Activated CD4-positive, alpha-beta T cell treated with anti-CD3 and anti-CD28 coated beads, Interleukin-2, amount 50 U/mL, for 48 hours (primary cell): Measurements from ENCODE around the gene IL24.
A peak's percentile ranks its signal among the peaks of the same experiment; 100 is the strongest.

Source experiments
- DNase-seq, 2 experiments: peaks; one replicate each; pipeline ENCODE4 v3.0.0-alpha.2; 2020

IL24 gene

DNA sequence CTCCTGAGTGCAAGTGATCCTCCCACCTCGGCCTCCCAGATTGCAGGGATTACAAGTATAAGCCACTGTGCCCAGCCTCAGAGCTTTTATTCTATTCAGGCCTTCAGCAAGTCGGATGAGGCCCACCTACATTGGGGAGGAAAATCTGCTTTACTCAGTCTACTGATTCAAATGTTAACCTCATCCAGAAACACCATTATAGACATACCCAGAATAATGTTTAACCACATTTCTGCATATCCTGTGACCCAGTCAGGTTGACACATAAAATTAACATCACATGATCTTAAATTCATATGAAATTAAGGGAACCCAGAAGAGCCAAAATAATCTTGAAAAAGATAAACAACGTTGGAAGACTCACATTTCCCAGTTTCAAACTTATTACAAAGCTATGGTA lies 16.9 kb upstream of the IL24 start:
- DNase-seq = no peak

DNA sequence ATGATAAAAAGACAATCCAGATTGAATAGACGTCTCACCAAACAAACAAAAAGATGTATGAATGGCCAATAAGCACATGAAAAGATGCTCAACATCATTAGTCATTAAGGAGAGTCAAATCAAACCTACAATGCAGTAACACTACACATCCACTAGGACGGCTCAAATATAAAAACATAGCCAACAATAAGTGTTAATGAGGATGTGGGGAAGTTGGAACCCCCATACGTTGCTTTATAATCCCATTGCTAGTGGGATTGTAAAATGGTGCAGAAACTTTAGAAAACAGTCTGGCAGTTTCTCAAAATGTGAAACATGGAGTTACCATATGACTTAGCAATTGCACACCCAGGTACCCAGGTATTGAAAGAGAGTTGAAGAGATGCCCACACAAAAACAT lies 14.7 kb upstream of the IL24 start:
- DNase-seq = no peak

DNA sequence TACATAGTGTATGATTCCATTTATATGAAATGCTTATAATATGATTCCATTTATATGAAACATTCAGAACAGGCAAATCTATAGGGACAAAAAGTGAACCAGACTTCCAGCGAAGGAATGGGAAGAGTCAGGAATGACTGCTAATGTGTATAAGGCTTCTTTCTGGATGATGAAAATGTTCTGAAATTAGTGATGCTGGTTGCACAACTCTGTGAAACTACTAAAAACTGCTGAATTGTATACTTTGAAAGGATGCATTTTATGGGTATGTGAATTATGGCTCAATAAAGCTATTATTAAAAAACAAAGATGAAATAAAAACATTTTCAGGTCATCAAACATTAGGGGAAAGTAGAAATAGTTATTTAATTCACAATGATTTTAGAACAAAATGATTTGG lies 14.1 kb upstream of the IL24 start:
- no peak for DNase-seq

DNA sequence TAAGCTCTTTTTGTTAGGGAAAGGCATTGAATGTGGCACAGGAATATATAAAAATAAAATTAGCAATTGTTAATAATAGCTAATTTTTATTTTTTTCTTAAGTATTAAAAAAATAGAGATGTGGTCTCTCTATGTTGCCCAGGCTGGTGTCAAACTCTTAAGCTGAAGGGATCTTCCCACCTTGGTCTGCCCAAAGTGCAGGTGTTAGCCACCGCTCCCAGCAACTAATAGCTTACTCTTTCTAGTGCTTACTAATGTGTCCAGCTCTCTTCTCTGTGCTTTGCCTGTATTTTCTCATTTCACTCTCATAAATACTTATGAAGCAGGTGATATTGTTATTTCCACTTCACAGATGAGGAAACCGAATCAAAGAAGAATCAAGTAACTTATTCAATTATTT lies 13.4 kb upstream of the IL24 start:
- no peak for DNase-seq

GRCh38 chr1:206885341-206886060 lies 11.7 kb upstream of the IL24 start:
- DNase-seq = no peak

GRCh38 chr1:206886831-206887230 lies 10.4 kb upstream of the IL24 start:
- DNase-seq = no peak

DNA sequence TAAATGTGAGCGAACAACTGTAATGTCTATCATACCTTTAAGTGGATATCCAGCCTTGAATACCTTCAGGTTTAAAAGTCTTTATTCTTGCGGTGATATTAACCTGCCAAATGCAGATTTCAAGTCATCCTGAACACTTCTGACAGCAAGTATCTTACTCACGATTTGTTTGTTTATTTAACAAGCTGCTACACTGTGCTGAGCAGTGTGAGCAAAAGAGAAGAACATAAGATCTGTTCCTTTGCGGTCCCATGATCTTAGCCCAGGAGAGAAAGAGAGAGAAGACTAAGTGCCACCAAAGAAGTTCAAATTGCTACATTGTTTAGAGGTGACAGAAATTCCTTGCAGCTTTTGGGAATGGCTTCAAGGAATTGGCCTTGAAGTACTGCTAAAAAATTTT lies 9.5 kb upstream of the IL24 start:
- DNase-seq = no peak

DNA sequence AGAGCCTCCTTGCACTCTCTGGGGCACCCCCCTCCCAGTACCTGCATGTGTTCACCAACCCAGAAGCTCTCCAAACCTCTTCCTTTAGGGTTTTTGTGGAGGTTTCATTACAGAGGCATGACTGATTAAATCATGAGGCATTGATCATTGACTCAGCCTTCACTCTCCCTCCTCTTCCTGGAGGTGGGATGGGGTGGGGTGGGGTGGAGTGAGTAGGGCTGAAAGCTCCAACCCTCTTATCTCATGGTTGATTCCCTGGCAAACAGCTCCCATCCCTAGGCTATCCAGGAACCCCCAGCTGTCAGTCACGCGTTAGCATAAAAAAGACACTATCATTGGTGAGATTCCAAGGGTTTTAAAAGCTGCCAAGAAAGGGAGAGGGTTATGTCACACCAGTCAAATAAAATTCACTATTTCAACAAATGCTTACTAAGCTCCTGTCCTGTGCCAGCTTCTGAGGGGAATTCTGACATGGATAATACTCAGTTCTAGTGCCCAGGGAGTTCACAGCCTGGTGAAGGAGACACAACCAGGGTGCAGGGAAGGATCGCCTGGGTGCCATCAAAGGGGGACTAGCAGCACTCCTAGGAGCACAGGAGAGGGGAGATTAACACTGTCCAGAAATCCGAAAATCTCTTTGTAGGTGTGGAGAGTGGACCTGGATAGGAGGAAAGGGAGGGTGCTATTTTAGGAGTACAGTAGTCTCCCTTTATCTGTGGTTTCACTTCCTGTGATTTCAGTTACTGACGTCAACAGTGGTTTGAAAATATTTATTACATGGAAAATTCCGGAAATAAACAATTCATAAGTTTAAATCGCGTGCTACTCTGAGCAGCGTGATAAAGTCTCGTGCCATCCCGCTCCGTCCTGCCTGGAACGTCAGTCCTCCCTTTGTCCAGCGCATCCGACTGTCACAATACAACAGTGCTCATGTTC lies 6.8 kb upstream of the IL24 start:
- peak in 1 of 2 experiments; percentile 39 for DNase-seq

DNA sequence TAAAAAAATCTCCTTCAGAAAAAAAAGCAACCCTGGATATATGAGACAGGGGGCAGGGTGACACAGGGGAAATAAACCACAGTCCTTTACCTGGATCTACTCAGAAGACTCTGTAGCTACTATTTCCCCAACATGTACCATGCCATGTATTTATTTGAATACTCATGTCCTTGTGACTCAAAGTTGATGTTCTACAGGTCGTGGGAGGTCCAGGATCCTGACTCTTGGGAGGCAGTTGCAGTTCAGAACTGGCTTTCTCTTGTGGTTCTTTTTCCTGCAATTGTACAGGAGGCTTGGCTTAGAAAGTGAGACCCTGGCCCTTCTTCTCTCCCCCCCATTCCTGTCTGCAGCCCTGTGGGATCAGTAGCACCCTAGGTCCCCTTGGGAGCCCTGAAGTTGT lies 5.8 kb upstream of the IL24 start:
- DNase-seq = no peak

DNA sequence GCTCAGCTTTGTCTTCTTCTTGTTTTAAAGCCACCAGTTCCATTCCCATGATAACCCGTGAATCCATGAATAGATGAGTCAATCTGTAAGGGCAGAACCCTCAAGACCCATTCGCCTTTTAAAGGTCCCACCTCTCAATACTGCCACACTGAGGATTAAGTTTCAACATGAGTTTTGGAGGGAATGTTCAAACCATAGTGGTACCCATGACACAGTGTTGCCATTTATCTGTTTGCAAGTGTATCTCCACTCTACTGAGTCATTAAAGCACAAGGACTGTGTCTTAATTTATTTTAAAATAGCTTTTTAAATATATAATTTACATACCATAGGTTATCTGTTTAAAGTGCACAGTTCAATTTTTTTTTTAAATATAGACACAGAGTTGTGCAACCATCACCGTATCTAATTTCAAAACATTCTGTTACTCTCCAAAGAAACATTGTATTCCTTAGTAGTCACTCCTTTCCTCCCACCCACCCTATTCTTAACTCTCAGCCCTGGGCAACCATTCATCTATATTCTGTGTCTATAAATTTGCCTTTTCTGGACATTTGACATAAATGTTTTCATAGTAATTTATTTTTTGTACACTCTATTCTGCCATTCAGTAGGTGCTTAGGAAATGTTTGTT lies 4.8 kb upstream of the IL24 start:
- no peak for DNase-seq

GRCh38 chr1:206893380-206893779 lies 3.9 kb upstream of the IL24 start:
- no peak for DNase-seq

DNA sequence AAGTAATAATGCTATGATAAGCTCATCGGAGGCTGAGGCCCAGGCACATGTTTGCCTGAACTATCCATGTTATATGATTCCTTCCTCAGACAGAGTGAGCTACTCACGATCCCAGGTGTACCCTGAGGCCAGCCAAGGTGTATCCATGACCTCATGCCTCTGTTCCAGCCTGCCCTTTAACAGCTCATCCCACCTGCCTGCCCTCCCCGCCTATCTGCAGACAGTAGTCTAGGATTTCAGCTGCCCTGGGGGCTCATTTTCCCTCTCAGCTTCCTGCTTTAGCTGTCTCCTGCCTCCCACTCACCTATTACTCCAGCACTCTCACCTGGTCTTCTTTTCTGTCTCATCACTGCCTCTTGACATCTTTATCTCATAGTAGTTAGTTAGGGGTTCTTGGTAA lies 1.9 kb upstream of the IL24 start:
- DNase-seq = no peak

- DNase-seq = no peak
These were observed 1.4 kb upstream of the IL24 start for GRCh38 chr1:206895837-206896242.

DNA sequence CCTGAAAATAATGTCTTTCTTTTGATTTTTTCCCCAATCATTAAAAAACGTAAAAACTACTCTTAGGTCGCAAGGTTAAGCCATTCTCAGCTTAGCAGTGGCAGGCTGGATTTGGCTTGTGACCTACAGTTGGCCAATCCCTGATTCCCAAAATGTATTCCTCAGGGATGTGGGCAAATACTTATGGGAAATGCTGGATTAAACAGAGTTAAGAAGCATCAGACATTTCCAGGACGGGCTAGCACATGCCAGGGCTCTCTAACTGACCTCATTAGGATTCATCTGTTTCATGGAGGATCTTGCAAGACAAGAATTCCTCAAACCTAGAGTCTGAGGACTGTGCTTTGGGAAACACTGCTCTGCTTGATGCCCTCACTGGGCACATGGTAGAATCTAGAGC lies 982 bp upstream of the IL24 start:
- no peak for DNase-seq

DNA sequence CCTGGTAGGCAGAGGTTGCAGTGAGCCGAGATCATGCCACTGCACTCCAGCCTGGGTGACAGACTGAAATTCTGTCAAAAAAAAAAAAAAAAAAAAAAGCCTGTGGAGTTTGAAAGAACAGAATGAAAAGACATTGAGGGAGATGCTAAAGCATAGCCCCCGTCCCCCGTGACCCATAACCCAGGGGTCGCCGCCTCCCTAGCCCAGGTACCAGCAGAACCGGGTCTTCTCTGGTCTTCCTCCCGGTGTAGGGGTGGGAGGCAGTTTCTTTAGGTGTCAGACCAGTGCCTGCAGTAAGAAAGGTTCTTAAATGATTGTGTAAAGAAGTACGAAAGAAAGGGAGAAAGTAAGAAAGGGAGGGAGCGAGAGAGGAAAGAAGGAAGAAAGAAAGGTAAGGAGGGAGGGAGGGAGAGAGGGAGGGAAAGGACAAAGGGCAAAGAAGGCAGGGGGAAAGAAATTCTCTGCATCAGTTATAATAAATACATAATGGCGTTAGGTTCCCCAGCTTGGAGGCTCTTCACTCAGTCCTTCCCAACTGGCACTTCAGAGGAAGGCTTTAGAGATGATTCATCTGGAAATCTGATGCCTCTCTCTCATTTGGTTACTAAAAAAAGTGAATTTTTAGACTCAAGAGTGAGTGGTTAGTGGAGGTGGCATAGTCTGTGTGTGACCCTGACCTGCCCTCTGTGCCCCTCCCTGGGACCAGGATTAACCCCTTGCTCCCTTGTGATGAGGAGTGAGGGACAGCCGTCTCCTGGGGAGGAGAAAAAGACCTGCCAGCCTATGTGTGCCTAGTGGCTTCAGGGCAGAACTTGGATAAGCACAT lies 1.1 kb downstream of the IL24 start:
- DNase-seq = no peak

DNA sequence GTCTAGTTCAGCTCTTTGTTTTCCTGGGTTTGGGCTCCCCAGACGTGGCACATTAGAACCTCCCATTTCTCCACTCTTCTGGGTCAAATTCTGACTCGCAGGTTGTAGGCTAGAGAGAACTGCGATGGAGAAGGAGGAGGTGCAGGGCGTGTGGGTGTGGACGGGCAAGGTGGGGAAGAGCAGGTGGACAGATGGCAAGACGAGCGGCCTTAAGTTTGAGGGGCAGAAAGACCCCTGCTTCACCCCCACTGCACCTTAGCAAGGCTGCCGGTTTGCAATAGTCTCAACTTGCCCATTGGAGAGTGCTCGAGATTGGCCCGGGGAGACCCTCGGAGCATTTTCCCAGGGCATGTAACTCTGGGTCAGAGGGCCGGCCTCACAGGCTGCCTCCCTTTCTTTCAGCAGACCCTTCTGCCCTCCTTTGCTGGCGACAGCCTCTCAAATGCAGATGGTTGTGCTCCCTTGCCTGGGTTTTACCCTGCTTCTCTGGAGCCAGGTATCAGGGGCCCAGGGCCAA lies 1.7 kb downstream of the IL24 start:
- no peak for DNase-seq

DNA sequence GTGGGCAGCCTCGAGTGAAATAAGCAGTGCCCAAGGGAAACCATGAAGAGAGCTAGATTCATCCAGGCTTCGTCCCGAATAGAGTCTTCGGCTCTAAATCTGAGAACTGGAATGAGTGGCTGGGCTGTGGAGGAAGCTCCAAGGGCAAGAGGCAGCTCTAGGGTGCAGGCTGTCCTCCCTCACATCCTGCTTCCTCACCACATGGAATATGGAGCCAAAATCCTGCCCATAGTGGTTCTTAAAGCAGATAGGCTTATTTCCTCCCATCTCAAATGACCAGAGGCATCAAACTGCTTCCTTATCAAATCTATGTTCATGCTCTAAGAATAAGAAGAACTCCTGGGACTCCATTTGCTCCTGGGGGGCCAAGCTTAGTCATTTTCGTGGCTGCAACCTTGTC lies 2.5 kb downstream of the IL24 start:
- DNase-seq = no peak

GRCh38 chr1:206900149-206900548 lies 2.9 kb downstream of the IL24 start:
- DNase-seq = no peak

DNA sequence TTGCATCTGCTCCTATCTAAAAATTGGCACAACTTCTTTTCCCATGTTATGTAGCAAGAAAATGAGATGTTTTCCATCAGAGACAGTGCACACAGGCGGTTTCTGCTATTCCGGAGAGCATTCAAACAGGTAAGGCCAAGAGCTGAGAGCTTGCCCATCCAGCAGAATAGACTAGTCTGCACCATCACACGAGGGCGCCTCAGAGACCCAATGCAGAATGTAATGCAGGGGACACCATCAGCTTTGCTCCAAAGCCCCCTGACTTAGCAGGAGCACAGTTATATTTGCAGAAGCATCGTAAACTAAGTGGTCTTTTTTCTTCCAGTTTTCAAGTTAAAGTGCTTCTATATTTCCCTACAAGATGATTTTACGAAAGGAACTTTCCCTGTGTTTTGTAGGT lies 4.7 kb downstream of the IL24 start:
- DNase-seq = no peak

DNA sequence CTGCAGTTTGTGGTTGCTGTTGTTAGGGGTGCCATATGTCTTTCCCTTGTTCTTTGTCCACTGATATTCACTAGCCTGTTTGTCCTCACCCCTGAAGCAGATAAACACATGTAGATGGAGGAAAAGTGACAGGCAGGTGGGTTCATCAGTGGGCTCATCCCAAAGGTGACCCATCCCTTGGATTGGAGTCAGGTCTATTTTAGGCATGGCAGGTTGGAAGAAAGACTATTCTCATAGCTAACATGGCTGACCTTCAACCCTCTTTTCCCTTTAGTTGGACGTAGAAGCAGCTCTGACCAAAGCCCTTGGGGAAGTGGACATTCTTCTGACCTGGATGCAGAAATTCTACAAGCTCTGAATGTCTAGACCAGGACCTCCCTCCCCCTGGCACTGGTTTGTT lies 5.5 kb downstream of the IL24 start:
- no peak for DNase-seq

DNA sequence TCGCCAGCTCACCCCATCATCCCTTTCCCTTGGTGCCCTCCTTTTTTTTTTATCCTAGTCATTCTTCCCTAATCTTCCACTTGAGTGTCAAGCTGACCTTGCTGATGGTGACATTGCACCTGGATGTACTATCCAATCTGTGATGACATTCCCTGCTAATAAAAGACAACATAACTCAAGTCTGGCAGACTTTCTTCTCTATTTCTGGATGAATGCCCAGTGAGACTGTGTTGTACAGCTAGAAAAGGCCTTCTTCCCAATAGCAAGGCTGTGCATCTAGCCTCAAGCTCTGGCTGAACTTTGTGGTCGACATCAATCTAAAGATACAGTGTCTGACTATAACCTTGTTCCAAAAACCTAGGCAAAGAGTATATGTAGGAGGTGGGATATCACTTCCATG lies 6.4 kb downstream of the IL24 start:
- DNase-seq = no peak

GRCh38 chr1:206904423-206905142 lies 7.3 kb downstream of the IL24 start:
- DNase-seq = no peak
